ENCODE measurements around the gene HIP1R.

The HIP1R gene

DNA sequence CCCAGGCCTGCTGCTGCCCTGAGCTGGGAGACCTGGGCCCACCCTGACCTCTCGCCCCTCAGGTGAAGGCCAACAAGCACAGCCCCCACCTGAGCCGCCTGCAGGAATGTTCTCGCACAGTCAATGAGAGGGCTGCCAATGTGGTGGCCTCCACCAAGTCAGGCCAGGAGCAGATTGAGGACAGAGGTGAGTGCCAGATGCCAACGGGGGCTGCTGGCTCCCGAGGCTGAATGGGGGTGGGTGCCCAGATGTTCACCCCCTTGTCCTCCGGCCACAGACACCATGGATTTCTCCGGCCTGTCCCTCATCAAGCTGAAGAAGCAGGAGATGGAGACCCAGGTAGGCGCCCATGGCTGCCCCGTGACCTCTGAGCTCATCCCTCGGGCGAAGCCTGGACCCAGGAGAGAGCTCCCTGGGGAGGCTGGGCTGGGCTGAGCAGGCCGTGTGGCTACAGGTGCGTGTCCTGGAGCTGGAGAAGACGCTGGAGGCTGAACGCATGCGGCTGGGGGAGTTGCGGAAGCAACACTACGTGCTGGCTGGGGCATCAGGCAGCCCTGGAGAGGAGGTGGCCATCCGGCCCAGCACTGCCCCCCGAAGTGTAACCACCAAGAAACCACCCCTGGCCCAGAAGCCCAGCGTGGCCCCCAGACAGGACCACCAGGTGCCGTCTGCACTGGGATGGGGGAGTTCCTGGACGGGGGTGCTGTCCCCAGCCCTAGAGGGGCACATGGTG, 25.8 kb downstream of the HIP1R start:
- DNase-seq = no peak

DNA sequence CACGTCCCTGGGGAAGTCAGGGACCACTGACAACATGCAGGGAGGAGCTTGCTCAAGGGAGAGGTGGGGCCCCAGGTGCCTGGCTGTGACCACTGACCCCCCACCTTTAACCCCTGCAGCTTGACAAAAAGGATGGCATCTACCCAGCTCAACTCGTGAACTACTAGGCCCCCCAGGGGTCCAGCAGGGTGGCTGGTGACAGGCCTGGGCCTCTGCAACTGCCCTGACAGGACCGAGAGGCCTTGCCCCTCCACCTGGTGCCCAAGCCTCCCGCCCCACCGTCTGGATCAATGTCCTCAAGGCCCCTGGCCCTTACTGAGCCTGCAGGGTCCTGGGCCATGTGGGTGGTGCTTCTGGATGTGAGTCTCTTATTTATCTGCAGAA, 26.3 kb downstream of the HIP1R start:
- no peak for DNase-seq

DNA sequence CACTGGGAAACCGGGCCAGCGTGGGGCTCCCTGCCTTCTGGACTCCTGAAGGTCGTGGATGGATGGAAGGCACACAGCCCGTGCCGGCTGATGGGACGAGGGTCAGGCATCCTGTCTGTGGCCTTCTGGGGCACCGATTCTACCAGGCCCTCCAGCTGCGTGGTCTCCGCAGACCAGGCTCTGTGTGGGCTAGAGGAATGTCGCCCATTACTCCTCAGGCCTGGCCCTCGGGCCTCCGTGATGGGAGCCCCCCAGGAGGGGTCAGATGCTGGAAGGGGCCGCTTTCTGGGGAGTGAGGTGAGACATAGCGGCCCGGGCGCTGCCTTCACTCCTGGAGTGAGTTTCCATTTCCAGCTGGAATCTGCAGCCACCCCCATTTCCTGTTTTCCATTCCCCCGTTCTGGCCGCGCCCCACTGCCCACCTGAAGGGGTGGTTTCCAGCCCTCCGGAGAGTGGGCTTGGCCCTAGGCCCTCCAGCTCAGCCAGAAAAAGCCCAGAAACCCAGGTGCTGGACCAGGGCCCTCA, 26.9 kb downstream of the HIP1R start:
- no peak for DNase-seq

DNA sequence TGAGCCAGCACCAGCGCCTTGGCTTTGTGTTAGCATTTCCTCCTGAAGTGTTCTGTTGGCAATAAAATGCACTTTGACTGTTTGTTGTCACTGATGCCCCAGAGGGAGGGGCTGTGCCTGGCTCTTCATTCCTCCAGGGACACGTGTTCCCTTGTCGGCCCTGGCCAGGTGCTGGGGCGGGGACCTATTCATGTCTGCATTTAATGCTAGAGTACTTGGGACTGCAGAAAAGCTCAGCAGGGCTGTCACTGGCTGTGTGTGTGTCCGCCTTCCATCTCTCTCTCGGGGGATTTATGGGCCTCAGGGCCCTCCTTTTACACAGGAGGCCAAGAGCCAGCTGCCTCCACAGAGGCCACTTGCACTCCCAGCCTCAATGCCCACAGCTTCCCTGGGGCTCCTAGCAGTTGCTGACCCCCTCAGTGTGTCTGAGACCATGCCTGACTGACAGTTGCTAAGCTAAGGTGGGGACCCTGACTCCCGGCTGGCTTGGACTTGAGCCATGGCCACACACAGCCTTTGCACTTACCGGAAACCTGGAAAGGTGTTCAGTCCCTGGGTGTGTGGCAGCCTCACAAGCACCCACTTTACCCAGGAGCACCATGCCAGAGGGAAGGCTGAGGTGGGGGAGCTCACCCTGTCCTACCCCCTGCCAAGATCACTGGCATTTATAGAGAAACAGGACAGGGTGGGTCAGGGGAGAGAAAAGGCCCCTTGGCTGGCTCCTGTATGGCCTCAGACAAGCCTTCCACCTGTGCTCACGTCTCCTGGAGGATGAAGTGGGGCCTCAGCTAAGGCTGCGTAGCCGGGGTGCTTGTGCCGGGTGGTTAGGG, 27.8 kb downstream of the HIP1R start:
- DNase-seq = peak; percentile 72

DNA sequence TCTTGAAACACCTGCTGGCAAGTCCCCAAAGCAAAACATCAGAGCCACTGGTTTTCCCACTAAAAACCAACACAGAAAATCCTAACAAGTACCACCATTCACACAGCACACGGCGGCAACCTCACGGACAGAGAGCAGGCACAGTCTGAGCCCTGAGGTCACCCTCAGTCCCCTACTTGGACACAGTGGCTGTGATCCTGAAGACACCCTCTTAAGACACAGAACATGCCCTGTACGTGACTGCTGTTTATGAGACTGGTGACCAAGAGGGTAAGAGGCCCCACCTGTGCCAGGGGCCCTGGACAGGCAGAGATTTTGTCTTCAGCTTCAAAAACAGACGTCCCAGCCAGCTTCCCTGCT, 29.6 kb downstream of the HIP1R start:
- DNase-seq = no peak

DNA sequence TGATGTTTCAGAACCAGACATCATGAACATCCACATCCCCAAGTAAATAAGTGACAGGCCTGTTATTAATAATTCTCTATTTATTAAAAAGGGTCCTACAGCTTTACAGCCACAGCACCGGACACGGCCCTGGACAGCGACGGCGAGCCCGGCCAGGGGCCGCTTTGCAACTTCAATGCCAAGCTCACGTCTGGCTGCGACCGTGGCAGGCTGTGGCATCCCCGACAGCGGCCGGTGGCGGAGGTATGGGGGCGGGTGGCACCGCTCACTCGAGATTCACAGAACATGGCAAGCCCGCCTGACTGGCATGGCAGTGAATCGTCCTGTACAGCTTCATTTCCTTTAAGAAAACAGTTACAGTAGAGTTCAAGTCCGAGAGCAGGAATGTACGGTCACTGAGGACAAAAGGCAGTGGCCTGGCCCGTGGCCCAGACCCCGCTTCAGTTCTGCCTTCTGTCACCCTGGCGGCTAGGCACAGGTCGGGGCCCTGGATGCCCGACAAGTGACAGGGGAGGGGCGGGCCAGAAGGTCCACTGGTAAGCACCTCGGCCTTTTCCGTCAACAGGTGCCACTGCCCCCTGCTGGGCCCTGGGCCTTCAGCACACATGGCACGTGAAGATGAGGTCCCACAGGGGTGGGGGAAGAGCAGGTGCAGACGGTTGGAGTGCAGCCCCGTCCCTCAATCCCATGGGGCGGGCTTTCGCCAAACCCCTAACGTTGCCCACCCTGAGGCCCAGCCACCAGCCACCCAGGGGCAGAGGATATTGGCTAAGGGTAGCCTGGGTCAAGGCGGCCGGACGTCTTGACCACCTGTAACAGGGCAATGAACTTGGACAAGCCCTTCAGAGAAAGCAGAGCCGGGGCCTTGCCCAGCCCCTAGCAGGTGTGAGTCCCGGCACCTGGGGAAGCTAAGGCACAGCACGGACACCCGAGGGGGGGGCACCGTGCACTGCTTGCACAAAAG, 30.3 kb downstream of the HIP1R start:
- no peak for DNase-seq

DNA sequence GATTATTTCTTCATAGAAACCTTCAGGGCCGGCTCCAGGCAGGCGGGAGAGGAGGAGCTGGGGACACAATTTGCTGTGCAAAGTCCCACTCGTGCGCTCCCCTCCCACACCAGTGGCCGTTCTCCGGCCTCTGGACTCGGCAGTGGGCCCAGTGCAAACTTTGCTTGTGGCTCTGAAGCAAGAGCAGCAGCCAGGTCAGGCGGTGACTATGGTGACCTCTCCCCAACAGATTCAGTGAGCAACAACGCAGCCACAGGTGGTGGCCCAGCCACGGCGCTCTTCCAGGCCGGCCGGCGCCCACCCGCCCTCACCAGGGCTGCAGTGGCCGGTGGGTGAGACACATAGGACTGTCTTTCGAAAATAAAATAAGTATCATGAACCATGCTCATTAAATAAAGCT, 31.1 kb downstream of the HIP1R start:
- DNase-seq = no peak

DNA sequence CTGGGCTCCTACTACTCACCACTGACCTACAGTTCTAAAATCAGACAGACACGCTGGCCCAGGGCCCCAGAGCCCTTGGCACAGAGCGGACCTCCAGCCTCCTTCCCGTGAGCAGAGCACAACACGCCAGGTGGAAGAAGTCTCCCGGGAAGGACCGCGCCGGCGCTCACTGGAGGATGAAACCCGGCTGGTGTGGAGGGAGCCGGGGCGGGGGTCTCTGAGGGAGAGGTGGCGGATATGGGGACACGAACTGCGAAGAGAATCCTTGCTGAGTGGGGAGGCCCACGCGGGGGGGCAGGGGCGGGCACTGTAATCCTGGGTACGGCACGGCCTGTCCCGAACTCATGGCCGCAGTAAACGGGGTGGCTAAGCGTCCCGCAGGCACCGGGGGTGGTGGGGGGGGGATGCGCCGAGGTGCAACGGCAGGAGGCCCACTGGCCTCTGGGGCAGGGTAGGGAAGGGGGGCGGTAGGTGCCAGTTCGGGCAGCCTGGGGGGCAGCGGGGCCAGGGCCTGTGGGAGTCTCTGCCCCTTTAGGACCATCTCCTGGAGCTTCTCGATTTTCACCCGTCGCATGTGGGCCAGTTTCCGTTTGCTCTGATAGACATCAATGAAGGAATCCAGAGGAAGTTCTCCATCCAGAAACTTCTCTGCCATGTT, 31.8 kb downstream of the HIP1R start:
- DNase-seq = no peak

DNA sequence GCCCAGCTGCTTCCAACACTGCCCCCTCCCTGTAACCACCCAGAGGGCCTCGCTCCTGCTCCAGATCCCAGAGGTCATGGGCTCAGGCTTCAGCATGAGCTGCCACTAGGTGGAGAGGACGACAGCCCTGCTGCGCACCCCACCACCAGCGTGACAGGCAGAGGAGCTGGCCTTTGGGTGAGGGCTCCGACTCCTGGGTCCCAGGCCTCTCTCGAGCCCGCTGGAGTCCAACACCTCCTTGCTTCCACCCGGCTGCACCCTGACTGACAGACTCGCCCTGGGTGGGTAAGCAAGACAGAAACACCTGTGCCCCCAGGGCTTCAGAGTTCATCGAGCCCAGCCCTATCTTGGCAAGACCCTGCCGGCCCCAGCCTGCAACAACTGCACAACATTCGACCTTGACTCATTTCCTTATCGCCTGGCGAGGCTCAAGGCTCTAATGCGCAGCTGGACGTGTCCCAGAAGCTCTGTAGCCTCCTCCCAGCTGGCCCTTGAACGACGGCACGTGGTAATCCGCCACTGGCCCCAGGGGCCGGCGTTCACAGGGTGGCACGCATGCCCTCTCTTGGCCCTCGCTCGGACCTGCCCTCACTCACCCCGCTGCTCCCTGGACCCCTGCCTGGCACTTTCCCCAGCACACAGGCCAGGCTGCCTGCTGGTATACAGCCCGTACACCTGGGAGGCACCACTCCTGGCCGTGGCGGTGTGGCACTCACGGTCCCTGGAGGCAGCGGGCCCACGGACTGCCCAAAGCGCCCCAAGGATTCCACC, 32.6 kb downstream of the HIP1R start:
- no peak for DNase-seq

DNA sequence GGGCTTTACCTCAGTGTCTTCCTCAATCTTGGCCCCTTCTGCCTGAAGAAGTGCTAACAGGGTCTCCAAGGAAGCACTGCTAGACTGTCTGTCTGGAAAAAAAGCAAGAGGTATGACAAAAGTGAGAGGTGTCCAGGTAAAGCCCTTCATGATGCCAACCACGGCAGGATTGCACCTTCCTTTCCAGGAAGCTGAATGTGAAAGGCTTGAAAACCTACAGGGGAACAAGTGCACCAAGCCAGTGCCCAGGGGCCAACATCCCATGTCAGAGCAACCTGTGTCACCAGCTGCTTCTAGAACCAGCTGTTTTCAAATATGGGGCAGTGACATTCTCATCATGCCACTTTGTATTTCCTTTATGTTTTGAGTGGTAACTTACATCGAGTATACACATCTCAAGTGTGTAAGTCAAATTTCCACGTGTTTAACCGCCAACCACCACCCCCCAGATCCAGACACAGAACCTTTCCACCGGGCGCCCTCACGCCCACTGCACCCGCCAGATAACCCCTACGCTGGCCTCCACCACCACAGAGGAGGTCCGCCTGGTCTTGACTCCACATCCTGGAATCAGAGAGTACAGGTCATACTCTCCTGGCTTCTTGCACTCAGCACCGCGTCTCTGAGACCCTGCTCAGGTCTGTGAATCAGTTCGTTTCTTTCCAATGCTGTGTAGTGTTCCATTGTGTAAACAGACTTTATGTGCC, 33.4 kb downstream of the HIP1R start:
- DNase-seq = no peak

DNA sequence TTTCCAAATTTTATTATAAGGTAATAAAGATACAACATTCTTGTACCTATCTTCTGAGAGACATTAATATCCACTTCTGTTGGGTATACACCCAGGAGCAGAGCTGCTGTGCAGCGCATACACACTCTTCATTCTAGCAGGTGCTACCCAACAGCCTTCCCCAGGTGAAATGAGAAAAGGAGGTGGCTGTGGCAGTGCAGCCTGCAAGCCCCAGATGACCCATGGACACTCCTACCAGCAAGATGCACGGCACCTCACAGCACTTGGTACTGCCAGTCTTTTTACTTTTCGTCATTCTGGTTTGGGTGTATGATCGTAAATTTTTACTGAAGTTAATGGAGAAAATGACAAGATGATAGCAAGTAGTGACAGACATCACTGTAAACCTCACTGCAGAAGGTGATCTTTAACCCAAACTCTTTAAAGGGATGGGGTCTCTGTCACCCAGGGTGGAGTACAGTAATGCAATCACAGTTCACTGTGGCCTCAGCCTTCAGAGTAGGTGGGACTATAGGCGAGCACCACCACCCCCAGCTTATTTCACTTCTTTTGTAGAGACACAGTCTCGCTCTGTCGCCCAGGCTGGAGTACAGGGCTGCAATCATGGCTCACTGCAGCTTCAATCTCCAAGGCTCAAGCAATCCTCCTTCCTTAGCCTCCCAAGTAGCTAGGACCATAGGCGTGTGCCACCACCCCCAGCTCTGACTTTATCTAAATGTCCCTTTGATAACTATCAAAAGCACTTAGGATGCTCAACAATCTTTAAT, 34.1 kb downstream of the HIP1R start:
- DNase-seq = no peak

DNA sequence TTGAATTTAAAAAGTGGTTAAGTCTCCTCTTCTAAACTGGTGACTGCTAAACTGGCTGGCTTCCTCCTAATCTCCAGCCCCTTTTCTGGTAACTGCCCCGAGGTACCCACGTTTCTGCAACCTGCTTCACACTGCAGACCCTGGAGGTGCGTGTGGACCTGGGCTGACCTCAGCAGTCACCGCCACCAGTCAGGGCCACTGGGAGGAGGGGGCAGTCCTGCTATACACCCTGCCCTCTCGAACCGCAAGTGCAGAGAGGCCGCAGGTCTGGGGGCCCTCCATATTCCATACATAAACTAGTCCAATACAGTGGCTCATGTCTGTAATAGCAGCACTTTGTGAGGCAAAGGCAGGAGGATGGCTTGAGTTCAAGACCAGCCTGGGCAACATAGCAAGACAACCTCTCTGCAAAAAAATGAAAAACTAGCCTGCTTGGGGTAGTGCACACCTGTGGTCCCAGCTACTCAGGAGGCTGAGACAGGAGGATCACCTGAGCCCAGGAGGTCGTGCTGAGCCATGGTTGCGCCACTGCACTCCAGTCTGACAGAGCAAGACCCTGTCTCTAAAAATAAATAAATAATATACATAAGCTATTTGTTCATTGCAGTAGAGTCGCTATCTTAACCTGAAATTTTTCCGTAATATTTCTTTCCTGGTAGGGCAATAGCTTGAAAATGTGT, 35.0 kb downstream of the HIP1R start:
- DNase-seq = no peak

DNA sequence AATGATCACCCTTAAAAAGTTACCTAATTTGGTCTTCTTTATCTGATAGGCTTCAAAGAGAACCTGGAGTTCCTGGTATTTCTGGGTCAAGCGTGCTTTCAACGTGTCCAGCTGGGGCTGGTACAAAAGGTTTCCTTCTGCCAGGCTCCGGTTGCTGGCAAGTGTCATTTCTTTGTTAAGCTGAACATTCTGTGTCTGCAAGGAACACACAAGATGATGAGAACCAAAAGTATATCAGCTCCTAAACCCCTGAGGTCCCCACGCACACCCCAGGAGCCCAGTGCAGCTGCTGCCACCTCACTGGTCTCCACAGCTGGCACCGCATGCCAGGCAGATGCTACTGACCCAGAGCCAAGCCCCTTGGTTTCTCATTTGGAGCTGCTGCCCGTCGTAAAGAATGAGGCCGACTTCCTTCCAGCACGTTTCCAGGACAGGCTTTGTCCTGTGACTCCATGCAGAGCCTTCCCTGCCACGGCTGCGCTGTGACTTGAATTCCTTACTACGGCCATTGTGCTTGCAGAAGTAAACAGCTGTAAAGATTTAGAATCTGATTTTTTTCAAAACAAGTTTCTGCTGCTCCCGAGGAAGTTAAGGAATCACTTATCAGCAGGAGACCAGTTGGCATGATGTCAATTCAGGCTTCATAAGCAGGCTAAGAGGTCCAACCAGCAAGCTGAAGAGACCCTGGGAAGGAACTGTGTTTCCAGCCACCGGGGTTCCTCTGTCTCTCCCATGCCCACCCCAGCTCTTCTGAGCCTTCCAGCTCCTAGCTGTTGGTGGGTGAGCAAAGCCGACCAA, 35.8 kb downstream of the HIP1R start:
- DNase-seq = no peak

DNA sequence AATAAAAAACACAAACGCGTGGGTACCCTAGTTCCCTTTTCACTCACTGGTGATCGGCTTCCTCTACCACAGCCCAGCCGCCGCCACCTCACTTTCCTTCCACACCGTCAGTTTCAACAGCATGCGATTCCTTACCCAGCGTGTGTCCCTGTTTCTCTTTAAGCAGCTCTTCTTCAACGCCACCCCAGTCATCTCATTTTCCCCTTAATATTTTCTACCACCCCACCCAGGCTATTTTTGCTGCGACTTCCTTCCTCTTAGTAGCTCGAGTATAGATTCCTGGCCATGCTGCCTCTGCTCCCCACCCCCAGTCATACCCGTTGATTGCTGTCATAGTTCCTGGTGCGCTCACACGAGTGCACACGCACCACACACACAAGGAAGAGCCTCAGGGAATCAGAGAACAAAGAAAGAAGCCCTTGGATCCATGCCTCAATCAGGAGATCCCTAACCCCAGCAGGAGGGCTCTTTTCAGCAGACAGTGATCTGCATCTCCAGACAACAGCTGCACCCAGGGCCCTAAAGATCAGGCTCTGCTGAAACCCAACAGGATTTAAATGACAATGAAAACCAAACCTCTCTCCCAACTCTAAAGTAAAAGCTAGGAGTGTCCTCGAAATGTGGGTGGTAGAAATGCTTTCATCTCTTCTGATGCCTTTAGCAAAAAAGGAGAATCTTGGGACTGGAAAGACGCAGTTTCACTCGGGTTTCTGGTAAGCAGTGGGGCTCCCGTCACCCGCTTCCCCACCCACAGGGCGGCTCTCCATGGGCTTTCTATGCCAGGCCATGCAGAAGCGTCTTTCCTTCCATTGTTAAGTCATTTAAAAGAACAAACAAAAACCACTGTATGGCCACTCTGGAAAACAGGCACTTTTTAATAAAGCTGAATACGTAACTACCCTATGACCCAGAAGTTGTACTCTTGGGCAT, 36.9 kb downstream of the HIP1R start:
- DNase-seq = peak; percentile 52

DNA sequence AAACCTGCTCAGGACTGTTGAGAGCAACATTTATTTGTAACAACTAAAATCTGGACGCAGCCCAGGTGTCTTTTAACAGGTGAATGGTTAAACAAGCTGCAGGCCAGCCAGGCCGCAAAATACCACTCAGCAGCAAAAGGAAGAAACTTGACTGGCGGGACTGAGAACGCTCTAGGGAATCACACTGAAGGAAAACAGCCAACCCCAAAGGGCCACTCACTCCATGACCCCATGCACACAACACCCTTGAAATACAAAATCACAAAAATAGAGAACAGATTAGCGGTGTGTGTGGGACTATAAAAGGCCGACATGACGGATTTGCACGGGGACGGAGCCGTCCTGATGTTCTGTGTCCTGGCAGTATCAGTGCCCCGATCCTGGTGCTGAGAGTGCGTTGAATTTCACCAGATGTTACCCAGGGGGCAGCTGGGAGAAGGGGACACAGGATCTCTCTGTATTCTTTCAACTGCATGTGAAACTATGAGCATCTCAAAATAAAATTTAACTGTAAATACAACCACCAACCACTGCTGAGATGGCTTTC, 37.6 kb downstream of the HIP1R start:
- DNase-seq = no peak

DNA sequence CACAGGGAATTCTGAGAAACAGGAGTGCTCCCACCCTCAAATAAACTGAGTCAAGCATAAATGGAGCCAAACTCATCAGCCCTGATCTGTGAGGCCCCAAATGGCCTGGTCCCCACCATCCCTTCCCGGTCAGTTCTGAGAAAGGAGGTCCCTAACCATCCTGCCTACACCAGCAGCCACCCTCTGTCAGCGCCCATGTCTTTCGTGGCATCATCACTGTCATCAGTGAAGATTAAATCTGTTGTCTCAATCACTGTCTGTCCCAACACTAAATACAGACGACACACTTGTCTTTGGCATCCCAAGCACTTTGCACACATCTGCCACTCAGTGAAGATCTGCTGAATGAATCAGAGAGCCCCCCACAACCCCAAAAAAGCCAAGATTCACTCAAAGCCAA, 38.3 kb downstream of the HIP1R start:
- no peak for DNase-seq

DNA sequence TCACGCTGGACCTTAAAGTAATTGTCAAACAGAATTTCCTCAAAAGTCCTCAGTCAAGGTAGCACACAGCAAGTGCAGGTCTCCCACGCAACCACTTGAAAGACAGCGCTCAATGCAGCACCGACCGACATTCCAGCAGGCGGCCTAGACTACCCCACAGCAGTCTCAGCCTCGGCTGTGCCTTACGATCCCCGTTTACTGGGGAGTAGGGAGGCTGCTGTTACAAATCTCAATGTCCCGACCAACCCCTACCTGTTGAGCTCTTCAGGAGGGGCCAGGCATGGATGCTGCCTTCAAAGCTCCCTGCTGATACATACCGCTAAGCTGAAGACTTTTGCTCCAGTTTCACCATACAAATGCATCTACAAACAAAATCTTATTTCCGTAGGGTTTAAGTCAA, 38.8 kb downstream of the HIP1R start:
- no peak for DNase-seq

Data from NCI-H2171 (cell line).